H7 (cell line): Measurements from ENCODE around the gene IFNAR1. TPM values are rescaled to one million over a fixed set of nuclear protein-coding genes. Genes with fewer than 3 reads are reported as not detected.

Experiments
- DNase-seq: peaks from one replicate; pipeline ENCODE4 v3.0.0; 2012
- H3K27me3 ChIP-seq: 2 replicates; pipeline ENCODE4 v1.6.0; 2011; ENCODE audit warnings: mild to moderate bottlenecking, low read length; ENCODE audit not compliant: control insufficient read depth, insufficient read depth
- H3K36me3 ChIP-seq: replicated peaks from 2 replicates; pipeline ENCODE4 v1.5.1; 2011; ENCODE audit warnings: low read length; ENCODE audit not compliant: control insufficient read depth, insufficient read depth
- H3K4me3 ChIP-seq: 2 replicates; pipeline ENCODE4 v1.5.1; 2011; ENCODE audit warnings: low read depth, mild to moderate bottlenecking, control low read depth, low read length, moderate library complexity; ENCODE audit not compliant: insufficient read depth
- total RNA-seq: library from RNA; depleted of rRNA; stranded (reverse); fragments of >200 nt; shearing (Covaris generic); gene quantifications from 2 replicates; pipeline ENCODE4 v1.2.3, GENCODE V29; 2014

Gene IFNAR1
- total RNA-seq, 1 experiment from 2014 or later, result 1.2 TPM

DNA sequence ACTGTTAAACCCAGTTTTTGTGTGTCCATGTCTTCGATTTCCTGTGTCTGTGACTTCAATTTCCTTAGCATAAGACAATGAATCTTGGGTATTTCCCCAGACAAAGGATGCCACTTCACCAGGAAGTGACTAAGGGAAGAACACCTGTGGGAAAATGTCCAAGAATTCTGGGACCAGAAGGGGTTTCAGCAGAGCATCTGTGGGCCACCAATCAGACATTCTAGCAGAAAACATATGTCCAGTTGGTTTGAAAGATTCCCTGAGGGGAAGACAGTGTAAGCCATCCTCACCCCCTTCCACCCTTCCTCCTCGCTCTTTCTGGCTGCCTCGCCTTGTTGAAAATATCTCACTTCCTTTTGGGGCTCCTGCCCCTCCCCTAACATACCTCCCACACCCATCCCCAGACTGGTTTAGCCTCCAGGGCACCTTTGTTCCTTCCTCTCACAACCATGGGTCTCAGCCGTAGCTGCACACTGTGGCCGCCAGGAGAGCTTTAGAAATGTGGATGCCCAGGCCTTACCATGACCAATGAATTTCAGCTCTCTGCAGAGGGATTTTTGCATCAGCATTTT is 25.5 kb upstream of the IFNAR1 start:
- Histone ChIP-seq H3K27me3 (no peaks in the 10 kb centered on the region), H3K36me3 (no peaks in the 10 kb centered on the region), H3K4me3 (no peak overlapping the region)
- no peak for DNase-seq

DNA sequence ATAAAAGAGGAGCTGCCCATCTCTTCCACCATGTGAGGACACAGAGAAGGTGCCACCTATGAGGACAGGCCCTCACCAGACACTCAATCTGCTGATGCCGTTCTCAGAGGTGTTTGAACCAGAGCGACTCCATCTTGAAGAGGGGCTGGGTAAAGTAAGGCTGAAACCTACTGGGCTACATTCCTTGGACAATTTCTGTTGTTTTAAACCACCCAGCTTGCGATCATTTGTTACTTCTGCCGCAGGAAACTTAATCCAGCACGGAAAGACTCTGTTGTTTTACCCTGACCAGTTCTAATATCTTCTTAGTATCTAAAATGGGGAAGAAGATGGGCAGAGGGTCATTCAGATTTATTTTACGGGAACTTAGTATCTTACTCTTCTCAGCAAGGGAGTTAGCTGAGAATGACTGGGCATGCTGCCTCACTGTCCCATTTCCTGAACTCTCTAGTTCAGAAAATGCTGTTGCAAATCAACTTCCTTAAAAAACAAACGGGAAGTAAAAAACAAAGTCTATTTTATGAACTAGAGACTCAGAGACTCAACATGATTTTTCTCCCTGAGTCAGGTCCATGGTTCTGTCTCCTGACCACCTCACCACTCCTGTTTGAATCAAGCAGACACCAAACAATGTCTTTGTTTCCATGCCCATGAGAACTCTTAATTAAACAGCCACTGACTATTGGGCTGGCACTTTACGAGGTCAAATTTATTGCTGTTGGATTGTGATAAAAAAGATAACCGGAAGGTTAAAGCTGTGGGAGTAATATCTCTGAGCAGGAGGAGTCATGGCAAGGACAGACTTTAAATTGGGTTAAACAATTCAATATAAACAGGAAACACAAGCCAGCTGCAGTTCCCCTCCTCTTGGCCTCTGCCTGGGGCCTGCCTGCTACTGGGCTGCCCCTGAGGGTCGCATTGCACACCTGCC is 23.8 kb upstream of the IFNAR1 start:
- no peaks in the 10 kb centered on the region for H3K36me3 ChIP-seq

GRCh38 chr21:33301632-33302002 is 23.2 kb upstream of the IFNAR1 start:
- H3K4me3 ChIP-seq, result no peak overlapping the region
- no peaks in the 10 kb centered on the region for H3K27me3 ChIP-seq
- DNase-seq, result no peak

More for the DNA sequence above, 23.8 kb upstream of the IFNAR1 start:
- DNase-seq, result no peak
- Histone ChIP-seq H3K27me3 (no peaks in the 10 kb centered on the region), H3K4me3 (no peak overlapping the region)

DNA sequence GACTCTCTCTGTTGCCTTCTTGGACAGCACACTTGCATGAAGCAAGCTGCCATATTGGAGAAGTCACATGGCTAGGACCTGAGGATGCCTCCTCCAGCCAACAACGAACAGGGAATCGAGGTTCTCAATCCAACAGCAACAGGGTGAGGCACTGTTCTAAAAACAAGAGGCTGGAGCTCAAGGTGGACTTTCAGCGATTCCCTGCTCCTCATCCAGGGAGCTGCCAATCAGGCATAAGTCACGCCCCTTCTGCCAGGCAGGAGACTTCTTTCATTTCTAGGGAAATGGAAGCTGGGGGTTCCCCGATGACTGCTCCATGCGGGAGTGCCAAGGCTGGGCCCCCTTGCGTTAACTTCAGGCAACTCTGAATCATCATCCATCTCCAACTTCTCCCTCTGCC is 22.7 kb upstream of the IFNAR1 start:
- Histone ChIP-seq H3K27me3 (no peaks in the 10 kb centered on the region), H3K4me3 (no peak overlapping the region), H3K36me3 (no peaks in the 10 kb centered on the region)
- DNase-seq, result no peak

More at GRCh38 chr21:33301632-33302002, 23.2 kb upstream of the IFNAR1 start:
- H3K36me3 ChIP-seq, result no peaks in the 10 kb centered on the region

DNA sequence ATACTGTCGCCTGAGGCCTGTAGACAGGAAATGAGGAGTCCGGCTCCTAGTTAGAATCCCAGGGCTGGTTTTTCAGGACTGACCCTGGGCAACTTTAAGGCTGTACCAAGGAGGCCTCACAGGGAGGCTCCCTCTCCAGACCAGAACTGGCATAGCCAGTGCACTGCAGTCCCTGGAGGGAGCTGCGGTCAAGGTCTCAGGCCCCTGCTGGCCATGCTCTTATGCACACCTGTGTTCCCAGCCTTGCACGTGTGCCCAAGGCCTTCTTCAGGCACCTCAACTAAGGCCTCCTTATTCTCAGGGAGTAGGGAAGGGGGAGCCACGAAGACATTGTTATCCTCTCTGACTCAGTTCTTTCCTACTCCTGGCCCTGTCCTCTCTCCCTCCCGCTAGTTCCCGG is 22.0 kb upstream of the IFNAR1 start:
- no peak for DNase-seq
- no peaks in the 10 kb centered on the region for H3K36me3 ChIP-seq
- H3K4me3 ChIP-seq, result no peak overlapping the region
- H3K27me3 ChIP-seq, result no peaks in the 10 kb centered on the region

- H3K36me3 ChIP-seq, result no peaks in the 10 kb centered on the region
- no peaks in the 10 kb centered on the region for H3K27me3 ChIP-seq
- DNase-seq, result no peak
- no peak overlapping the region for H3K4me3 ChIP-seq
These were observed 19.5 kb upstream of the IFNAR1 start for GRCh38 chr21:33305344-33305671.

GRCh38 chr21:33305938-33306337 is 18.8 kb upstream of the IFNAR1 start:
- no peak for DNase-seq
- no peaks in the 10 kb centered on the region for H3K36me3 ChIP-seq
- no peak overlapping the region for H3K4me3 ChIP-seq
- H3K27me3 ChIP-seq, result no peaks in the 10 kb centered on the region

DNA sequence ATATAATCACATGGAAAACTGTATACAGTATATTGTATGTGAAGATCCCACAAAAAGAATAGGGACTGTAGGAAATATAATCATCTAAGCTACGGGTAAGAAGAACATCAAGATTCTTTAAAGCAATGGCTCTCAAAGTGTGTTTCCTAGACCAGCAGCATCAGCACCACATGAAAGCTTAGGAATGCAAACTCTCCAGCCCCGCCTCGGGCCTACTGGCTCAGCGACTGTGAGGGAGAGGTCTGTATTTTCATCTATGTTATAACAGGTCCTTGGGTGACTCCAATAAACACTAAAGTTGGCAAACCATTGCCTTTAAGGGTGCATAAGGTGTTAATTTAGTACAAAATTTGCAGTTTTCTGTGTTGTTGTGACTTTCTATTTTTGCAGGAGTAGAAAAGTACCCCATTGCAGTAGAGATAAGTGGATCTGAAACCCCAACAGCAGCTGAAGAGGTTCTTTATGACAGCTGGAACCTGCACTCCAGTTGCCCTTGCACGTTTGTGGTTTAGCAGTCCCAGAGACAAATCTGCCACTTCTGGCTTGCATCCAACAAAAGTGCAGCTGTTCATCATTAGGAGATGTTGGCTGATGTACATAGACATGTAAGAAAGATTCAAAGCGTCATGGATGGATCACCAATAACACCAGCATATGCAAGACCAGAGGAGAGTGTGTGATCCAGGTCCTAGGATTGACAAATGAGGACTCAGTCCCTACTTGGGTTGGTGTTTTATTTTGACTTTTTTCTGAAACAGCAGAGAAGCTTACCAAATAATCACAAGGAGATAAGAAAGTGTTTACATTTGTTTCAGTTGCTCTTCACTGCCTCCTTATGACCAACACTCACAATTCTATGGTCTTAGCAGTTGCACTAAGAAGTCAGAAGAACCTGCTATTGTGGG is 15.9 kb upstream of the IFNAR1 start:
- H3K36me3 ChIP-seq, result no peaks in the 10 kb centered on the region
- DNase-seq, result no peak

GRCh38 chr21:33309778-33310177 is 15.0 kb upstream of the IFNAR1 start:
- H3K4me3 ChIP-seq, result no peak overlapping the region
- H3K36me3 ChIP-seq, result no peaks in the 10 kb centered on the region
- no peaks in the 10 kb centered on the region for H3K27me3 ChIP-seq
- no peak for DNase-seq

More for the DNA sequence above, 15.9 kb upstream of the IFNAR1 start:
- H3K27me3 ChIP-seq, result no peaks in the 10 kb centered on the region
- no peak overlapping the region for H3K4me3 ChIP-seq

DNA sequence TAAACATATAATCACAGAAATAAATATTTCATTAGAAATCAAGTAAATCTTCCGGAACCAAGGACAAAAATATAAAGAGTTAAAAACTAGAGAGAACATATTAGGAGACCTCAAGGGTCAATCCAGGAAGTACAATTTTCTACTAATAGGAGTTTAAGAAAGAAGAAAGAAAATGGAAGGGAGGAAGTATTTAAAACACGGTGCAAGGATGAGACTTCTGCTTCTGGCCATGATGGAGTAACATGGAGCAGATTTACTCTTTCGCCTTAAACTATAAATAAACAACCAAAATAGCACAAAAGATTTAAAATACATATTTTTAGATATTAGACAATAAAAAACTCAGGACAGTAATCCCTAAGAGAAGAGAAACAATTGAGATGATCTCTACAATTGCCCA is 12.6 kb upstream of the IFNAR1 start:
- no peak overlapping the region for H3K4me3 ChIP-seq
- H3K27me3 ChIP-seq, result no peaks in the 10 kb centered on the region; the same call in 1 of the 2 replicates
- no peak for DNase-seq
- no peaks in the 10 kb centered on the region for H3K36me3 ChIP-seq

- Histone ChIP-seq H3K27me3 (no peaks in the 10 kb centered on the region; the same call in 1 of the 2 replicates), H3K4me3 (no peak overlapping the region), H3K36me3 (no peaks in the 10 kb centered on the region)
- no peak for DNase-seq
These were observed 11.6 kb upstream of the IFNAR1 start for GRCh38 chr21:33313183-33313582.

DNA sequence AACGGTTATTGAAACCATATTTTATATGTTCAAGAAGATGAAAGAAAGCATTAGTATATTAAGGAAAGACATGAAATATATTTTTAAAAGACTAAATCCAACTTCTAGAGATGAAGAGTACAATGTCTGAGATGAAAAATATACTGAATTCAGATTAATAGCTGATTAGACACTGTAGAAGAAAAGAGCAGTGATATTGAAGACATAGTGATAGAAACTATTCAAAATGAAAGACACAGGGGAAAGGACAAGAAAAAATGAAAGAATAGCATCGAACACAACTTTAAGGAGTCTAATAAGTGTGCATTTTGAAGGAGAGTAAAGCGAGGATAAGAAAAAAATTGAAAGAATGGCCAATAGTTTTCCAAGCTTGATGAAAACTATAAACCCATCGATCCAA is 11.2 kb upstream of the IFNAR1 start:
- no peaks in the 10 kb centered on the region for H3K36me3 ChIP-seq

DNA sequence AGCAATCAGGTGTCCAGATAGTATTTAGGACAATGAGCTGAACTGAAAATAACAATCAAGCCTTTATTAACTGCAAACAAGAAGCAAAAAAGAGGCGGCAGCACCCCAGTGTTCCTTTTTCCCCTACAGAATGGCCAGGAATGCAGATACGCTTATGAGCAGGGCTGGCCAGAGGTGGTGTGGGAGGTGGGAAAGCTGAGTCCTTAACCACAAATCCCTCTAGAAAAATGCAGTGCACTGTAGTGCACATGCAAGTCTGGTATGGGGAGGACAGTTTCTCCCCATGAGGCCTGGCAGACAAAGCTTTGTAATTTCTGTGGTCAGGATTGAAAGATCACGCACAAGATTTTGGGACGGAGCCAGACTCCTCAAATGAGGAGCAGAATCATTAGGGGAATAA is 10.7 kb upstream of the IFNAR1 start:
- Histone ChIP-seq H3K36me3 (no peaks in the 10 kb centered on the region), H3K4me3 (no peak overlapping the region), H3K27me3 (no peaks in the 10 kb centered on the region; the same call in 1 of the 2 replicates)
- no peak for DNase-seq

More for the DNA sequence above, 11.2 kb upstream of the IFNAR1 start:
- no peak for DNase-seq
- H3K27me3 ChIP-seq, result no peaks in the 10 kb centered on the region; the same call in 1 of the 2 replicates
- H3K4me3 ChIP-seq, result no peak overlapping the region

GRCh38 chr21:33315946-33316710 is 8.6 kb upstream of the IFNAR1 start:
- DNase-seq, result no peak
- H3K4me3 ChIP-seq, result no peak overlapping the region
- H3K27me3 ChIP-seq, result no peaks in the 10 kb centered on the region; the same call in 1 of the 2 replicates
- H3K36me3 ChIP-seq, result no peaks in the 10 kb centered on the region
